IMR-90 (cell line): ENCODE measurements around the gene REC114. TPM values are rescaled to one million over a fixed set of nuclear protein-coding genes. Genes with fewer than 3 reads are reported as not detected.

Experiments
- ATAC-seq: fragments of 200-7000 bp; cut with Tn5 transposase; 2 replicates; pipeline ENCODE4 v1.9.1; 2020; ENCODE audit warnings: low read depth, mild to moderate bottlenecking, moderate library complexity
- BruUV-seq: library from RNA; stranded (reverse); fragments of 400-500 nt; replicated peaks from 2 replicates; lab custom pipeline; 2021; lab: Mats Ljungman, UMichigan
- CTCF ChIA-PET: fragments of 300-600 bp; formaldehyde crosslinking; extraction: SDS; loops from one replicate; lab custom pipeline; 2021; ENCODE audit warnings: antibody characterized with exemption; lab: Yijun Ruan, JAX
- POLR2A ChIA-PET: fragments of 300-600 bp; sonication (Branson Sonifier 250); formaldehyde crosslinking; loops from one replicate; lab custom pipeline; 2022; ENCODE audit warnings: antibody characterized with exemption; ENCODE audit not compliant: unreplicated experiment; lab: Charles Lee
- DNase-seq: peaks from one replicate; pipeline ENCODE4 v3.0.0; 2013
- H2AFZ ChIP-seq: replicated peaks from 2 replicates; pipeline ENCODE3; 2013; ENCODE audit warnings: low read length, mild to moderate bottlenecking; ENCODE audit not compliant: poor library complexity
- H2AK5ac ChIP-seq: 2 replicates; pipeline ENCODE4 v1.6.1; 2013; ENCODE audit warnings: low read depth, low read length, inconsistent platforms
- H2AK9ac ChIP-seq: replicated peaks from 2 replicates; pipeline ENCODE3; 2013; ENCODE audit warnings: mild to moderate bottlenecking, low read depth, low read length, moderate library complexity; ENCODE audit not compliant: poor library complexity
- H2BK120ac ChIP-seq: 2 replicates; pipeline ENCODE4 v1.6.1; 2013; ENCODE audit warnings: low read depth, low read length, inconsistent platforms
- H2BK15ac ChIP-seq: 3 replicates; pipeline ENCODE4 v1.6.1; 2013; ENCODE audit warnings: low read depth, low read length, inconsistent platforms
- H2BK20ac ChIP-seq: 2 replicates; pipeline ENCODE4 v1.6.1; 2013; ENCODE audit warnings: low read depth, mild to moderate bottlenecking, inconsistent platforms, low read length, moderate library complexity
- H2BK5ac ChIP-seq: 2 replicates; pipeline ENCODE4 v1.6.1; 2013; ENCODE audit warnings: mild to moderate bottlenecking, low read depth, low read length, inconsistent platforms; ENCODE audit not compliant: poor library complexity, severe bottlenecking
- H3K14ac ChIP-seq: replicated peaks from 2 replicates; pipeline ENCODE4 v1.6.1; 2013; ENCODE audit warnings: low read depth, low read length, inconsistent platforms
- H3K18ac ChIP-seq: 2 replicates; pipeline ENCODE4 v1.6.1; 2013; ENCODE audit warnings: low read depth, low read length, control low read depth
- H3K23ac ChIP-seq: 2 replicates; pipeline ENCODE4 v1.6.1; 2013; ENCODE audit warnings: low read depth, low read length, inconsistent platforms
- H3K27ac ChIP-seq: 2 replicates; pipeline ENCODE4 v1.5.1; 2013; ENCODE audit warnings: mild to moderate bottlenecking, control low read depth, low read length; ENCODE audit not compliant: insufficient read depth
- H3K27me3 ChIP-seq: 2 replicates; pipeline ENCODE4 v1.6.1; 2013; ENCODE audit warnings: low read length; ENCODE audit not compliant: control insufficient read depth, insufficient read depth
- H3K36me3 ChIP-seq: 2 replicates; pipeline ENCODE4 v1.6.1; 2013; ENCODE audit warnings: low read length, mixed read lengths; ENCODE audit not compliant: control insufficient read depth, insufficient read depth
- H3K4ac ChIP-seq: 2 replicates; pipeline ENCODE4 v1.6.1; 2013; ENCODE audit warnings: low read depth, low read length, inconsistent platforms
- H3K4me1 ChIP-seq: 2 replicates; pipeline ENCODE4 v1.6.1; 2013; ENCODE audit warnings: low read length, mixed read lengths; ENCODE audit not compliant: control insufficient read depth, insufficient read depth
- H3K4me2 ChIP-seq: 2 replicates; pipeline ENCODE4 v1.6.1; 2013; ENCODE audit warnings: low read depth, mild to moderate bottlenecking, control low read depth, low read length, moderate library complexity
- H3K4me3 ChIP-seq: 2 replicates; pipeline ENCODE4 v1.5.1; 2013; ENCODE audit warnings: low read depth, mild to moderate bottlenecking, control low read depth, low read length, moderate library complexity; ENCODE audit not compliant: insufficient read depth
- H3K56ac ChIP-seq: 2 replicates; pipeline ENCODE4 v1.6.1; 2013; ENCODE audit warnings: low read length, inconsistent platforms; ENCODE audit not compliant: insufficient read depth; ENCODE audit errors: extremely low read depth
- H3K79me1 ChIP-seq, 2 experiments: 2 replicates each; pipeline ENCODE4 v1.6.1; 2013; ENCODE audit warnings: low read length in 2 of 2, inconsistent platforms in 1 of 2, low read depth in 1 of 2
- H3K9ac ChIP-seq: 2 replicates; pipeline ENCODE4 v1.6.1; 2013; ENCODE audit warnings: low read depth, low read length, control low read depth
- H3K9me1 ChIP-seq: 2 replicates; pipeline ENCODE4 v1.6.1; 2013; ENCODE audit warnings: low read length, inconsistent platforms; ENCODE audit not compliant: insufficient read depth
- H3K9me3 ChIP-seq: 2 replicates; pipeline ENCODE4 v1.6.1; 2013; ENCODE audit warnings: low read length; ENCODE audit not compliant: control insufficient read depth, insufficient read depth
- H4K20me1 ChIP-seq: 2 replicates; pipeline ENCODE4 v1.6.1; 2013; ENCODE audit warnings: low read length, inconsistent platforms; ENCODE audit not compliant: insufficient read depth
- H4K5ac ChIP-seq: 2 replicates; pipeline ENCODE4 v1.6.1; 2013; ENCODE audit warnings: mild to moderate bottlenecking, low read depth, low read length, control low read depth
- H4K8ac ChIP-seq, 2 experiments: 2 replicates each; pipeline ENCODE4 v1.6.1; 2013; ENCODE audit warnings: low read depth in 2 of 2, low read length in 2 of 2, control low read depth in 1 of 2, inconsistent platforms in 1 of 2
- H4K91ac ChIP-seq: 2 replicates; pipeline ENCODE4 v1.6.1; 2013; ENCODE audit warnings: low read depth, low read length, inconsistent platforms; ENCODE audit not compliant: insufficient read depth
- BHLHE40 ChIP-seq: fragments of 150-350 bp; IDR thresholded peaks from 2 replicates; pipeline ENCODE4 v1.6.1; 2016; ENCODE audit warnings: mild to moderate bottlenecking, low read depth, low read length
- CHD1 ChIP-seq: IDR thresholded peaks from 2 replicates; pipeline ENCODE4 v1.6.1; 2012; ENCODE audit warnings: low read depth, low read length, improper control_type of control experiment
- WGBS, 2 experiments: methylation state at CpG; one replicate each; pipeline versions ENCODE4 v1.1.5 to v1.1.7; 2013; ENCODE audit warnings: missing lambda C conversion rate in 2 of 2; ENCODE audit not compliant: insufficient read length in 1 of 2; ENCODE audit errors: extremely low coverage in 2 of 2; 5-methylcytosine and 5-hydroxymethylcytosine counted together
- dilution Hi-C: fragments of 300-500 bp; cut with HindIII; formaldehyde crosslinking; loops from one replicate; pipeline ENCODE4 v1.14.3; 2018; ENCODE audit warnings: low sequenced_read_pairs; ENCODE audit not compliant: unreplicated experiment
- in situ Hi-C: fragments of 300-500 bp; cut with MboI; formaldehyde crosslinking; loops from 3 replicates; pipeline ENCODE4 v1.14.3; 2019; ENCODE audit warnings: low sequenced_read_pairs, inconsistent platforms, mixed read lengths
- intact Hi-C: fragments of 100-400 bp; cut with micrococcal nuclease; formaldehyde crosslinking; loops from 2 replicates; pipeline ENCODE4 v1.10.0; 2022
- polyA plus RNA-seq, 3 experiments: library from polyadenylated mRNA; depleted of rRNA; stranded (reverse); fragments of >200 nt; gene quantifications; 2 replicates each; pipeline ENCODE4 v1.2.3, GENCODE V29; 2012; ENCODE audit warnings: low replicate concordance in 1 of 3
- total RNA-seq: library from RNA; depleted of rRNA; stranded (reverse); fragments of >200 nt; gene quantifications from 2 replicates; pipeline ENCODE4 v1.2.3, GENCODE V29; 2012
- TF ChIP-seq, protein P1 (sequence below): conservative IDR thresholded peaks from 2 replicates; pipeline ENCODE4 v1.5.1; 2012; ENCODE audit warnings: mild to moderate bottlenecking, low read depth, low read length, improper control_type of control experiment
- TF ChIP-seq, protein P2 (sequence below): fragments of 150-350 bp; IDR thresholded peaks from 2 replicates; pipeline ENCODE4 v1.6.1; 2016; ENCODE audit warnings: low read depth, mild to moderate bottlenecking, low read length, moderate library complexity, borderline replicate concordance

REC114 gene
- total and polyA plus RNA-seq, 2 of the 4 experiments (the other 2 are of a cell fraction): not detected

DNA sequence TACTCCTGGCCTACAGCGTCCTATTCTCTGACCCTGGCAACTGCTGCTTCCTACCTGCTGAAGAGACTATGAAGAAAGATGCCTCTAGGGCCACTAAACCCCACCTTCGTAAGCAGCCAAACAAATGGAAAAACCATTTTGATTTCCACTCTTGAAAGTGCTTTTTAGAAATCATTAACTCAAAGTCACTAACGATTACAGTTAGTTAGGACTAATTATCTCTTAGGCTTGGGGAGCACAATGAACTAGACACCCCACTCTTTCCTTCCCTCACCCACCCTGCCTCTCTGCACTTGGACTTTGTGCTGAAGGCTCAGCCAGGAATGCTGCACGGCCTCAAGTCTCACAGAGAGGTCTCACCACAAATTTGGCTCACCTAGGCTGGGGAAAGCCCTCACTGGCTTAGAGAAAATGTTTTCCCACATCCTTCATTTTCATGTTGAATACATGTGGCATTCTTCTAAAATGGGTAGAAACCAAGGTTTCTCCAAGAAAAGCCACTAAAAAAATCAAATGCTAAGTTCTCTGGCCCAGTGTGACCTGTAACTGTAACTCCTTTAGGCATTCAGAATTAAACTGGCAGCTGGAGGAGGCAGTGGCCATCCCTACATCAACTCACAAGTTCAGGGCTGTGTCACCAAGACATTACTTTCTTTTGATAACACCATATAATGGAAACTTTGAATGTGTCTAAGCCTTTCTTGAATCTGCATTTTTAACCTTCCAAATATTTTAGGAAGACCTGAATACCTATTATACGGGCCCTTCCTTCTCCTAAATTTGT is 143.1 kb downstream of the REC114 start:
- Histone ChIP-seq H3K14ac (no peak overlapping the region), H3K4me2 (no peak overlapping the region), H2AFZ (no peak overlapping the region), H3K56ac (no peak overlapping the region), H2BK15ac (no peak overlapping the region), H2BK5ac (no peak overlapping the region), H2AK5ac (no peak overlapping the region), H2AK9ac (no peak overlapping the region), H3K4ac (no peak overlapping the region), H3K79me1 (peaks cover 36 to 60% of the 10 kb centered on the region in 2 experiments), H3K9me1 (peaks cover 8% of the 10 kb centered on the region; the same call in 1 of the 2 replicates), H2BK20ac (no peak overlapping the region), H3K27ac (no peak overlapping the region), H3K36me3 (peaks cover 35% of the 10 kb centered on the region), H3K27me3 (no peaks in the 10 kb centered on the region), H3K4me1 (no peaks in the 10 kb centered on the region), H3K9ac (no peak overlapping the region), H4K8ac (no peak overlapping the region), H2BK120ac (no peak overlapping the region), H3K23ac (no peak overlapping the region), H3K9me3 (no peaks in the 10 kb centered on the region), H4K20me1 (peaks cover 20% of the 10 kb centered on the region; the same call in 1 of the 2 replicates), H4K5ac (no peak overlapping the region), H3K18ac (no peak overlapping the region), H4K91ac (no peak overlapping the region), H3K4me3 (no peak overlapping the region)
- DNase-seq: no peak
- intact Hi-C loops (no loop called here), in situ Hi-C loops (no loop called here), dilution Hi-C loops (no loop called here)
- CTCF ChIA-PET: no interaction called here
- POLR2A ChIA-PET: no interaction called here
- TF ChIP-seq BHLHE40: no peak
- TF ChIP-seq CHD1: no peak
- TF ChIP-seq, protein P1, sequence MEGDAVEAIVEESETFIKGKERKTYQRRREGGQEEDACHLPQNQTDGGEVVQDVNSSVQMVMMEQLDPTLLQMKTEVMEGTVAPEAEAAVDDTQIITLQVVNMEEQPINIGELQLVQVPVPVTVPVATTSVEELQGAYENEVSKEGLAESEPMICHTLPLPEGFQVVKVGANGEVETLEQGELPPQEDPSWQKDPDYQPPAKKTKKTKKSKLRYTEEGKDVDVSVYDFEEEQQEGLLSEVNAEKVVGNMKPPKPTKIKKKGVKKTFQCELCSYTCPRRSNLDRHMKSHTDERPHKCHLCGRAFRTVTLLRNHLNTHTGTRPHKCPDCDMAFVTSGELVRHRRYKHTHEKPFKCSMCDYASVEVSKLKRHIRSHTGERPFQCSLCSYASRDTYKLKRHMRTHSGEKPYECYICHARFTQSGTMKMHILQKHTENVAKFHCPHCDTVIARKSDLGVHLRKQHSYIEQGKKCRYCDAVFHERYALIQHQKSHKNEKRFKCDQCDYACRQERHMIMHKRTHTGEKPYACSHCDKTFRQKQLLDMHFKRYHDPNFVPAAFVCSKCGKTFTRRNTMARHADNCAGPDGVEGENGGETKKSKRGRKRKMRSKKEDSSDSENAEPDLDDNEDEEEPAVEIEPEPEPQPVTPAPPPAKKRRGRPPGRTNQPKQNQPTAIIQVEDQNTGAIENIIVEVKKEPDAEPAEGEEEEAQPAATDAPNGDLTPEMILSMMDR: no peak
- TF ChIP-seq, protein P2, sequence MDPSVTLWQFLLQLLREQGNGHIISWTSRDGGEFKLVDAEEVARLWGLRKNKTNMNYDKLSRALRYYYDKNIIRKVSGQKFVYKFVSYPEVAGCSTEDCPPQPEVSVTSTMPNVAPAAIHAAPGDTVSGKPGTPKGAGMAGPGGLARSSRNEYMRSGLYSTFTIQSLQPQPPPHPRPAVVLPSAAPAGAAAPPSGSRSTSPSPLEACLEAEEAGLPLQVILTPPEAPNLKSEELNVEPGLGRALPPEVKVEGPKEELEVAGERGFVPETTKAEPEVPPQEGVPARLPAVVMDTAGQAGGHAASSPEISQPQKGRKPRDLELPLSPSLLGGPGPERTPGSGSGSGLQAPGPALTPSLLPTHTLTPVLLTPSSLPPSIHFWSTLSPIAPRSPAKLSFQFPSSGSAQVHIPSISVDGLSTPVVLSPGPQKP: no peak
- no peak for ATAC-seq
- BruUV-seq: no TSS peak
- no CpG with 5 or more reads among the region's 5 CpGs for WGBS, 2 experiments
